ENCODE data around the gene MYT1. TPM values are rescaled to one million over a fixed set of nuclear protein-coding genes. Genes with fewer than 3 reads are reported as not detected.
A peak's percentile ranks its signal among the peaks of the same experiment; 100 is the strongest.

MYT1 gene
- total and polyA plus RNA-seq, 2 of the 13 experiments (the other 11 are each of a cell fraction or from before 2014, with no cell fraction given): 0.58 to 2.5 TPM

DNA sequence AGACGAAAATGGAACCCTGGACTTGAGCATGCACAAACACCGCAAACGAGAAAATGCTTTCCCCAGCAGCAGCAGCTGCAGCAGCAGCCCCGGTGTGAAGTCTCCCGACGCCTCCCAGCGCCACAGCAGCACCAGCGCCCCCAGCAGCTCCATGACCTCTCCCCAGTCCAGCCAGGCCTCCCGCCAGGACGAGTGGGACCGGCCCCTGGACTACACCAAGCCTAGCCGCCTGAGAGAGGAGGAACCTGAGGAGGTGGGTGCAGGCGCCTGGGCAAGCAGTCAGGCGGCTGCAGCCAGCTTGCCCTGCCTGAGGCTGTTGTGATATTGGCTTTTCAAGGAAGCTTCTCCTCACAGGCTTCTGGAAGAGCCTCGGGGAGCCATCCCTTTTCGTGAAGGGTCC is 55.5 kb downstream of the MYT1 start:
- 25% methylated on average over 16 of the region's 16 CpGs for WGBS (ENCODE audit: low lambda C conversion rate)
- FAIRE-seq (no peak), ATAC-seq (peak; percentile 32), DNase-seq (ENCODE audit: low spot score) (no peak)
- ChIA-PET CTCF (ENCODE audit: low intra/inter-chr PET ratio, low total read pairs) (interaction anchor here (1.1 kb wide), 1 partner anchor 66 kb away, joined by 4 read pairs; no protein-coding TSS in a partner anchor), POLR2A (interaction anchor here (1.4 to 2.4 kb wide), 2 partner anchors 9 to 30 kb away, joined by 5 to 9 read pairs; no protein-coding TSS in a partner anchor)
- H2AFZ ChIP-seq (ENCODE audit: low read length): no peak overlapping the region
- peaks cover 14 to 71% of the 10 kb centered on the region in 2 experiments for H3K27me3 ChIP-seq (ENCODE audit: control insufficient read depth in 1 of 2, insufficient read depth in 2 of 2, low read length in 2 of 2)
- no peak overlapping the region for H3K4me3 ChIP-seq (replicated peaks in 1 of 3; ENCODE audit: insufficient read depth in 1 of 3, low read depth in 2 of 3, low read length in 3 of 3)
- intact Hi-C loops (cut with micrococcal nuclease; ENCODE audit: unreplicated experiment): no loop called here
- H3K4me2 ChIP-seq (ENCODE audit: low read depth, low read length): no peak overlapping the region; the same call in 1 of the 2 replicates
- no peaks in the 10 kb centered on the region for H4K20me1 ChIP-seq (ENCODE audit: insufficient read depth, low read length)
- H3K4me1 ChIP-seq (ENCODE audit: insufficient read depth, low read length): peaks cover 72% of the 10 kb centered on the region
- H3K79me2 ChIP-seq (ENCODE audit: insufficient read depth, low read length): no peaks in the 10 kb centered on the region
- in situ Hi-C loops (cut with HindIII; ENCODE audit: extremely low pct_ligation_motif_present, low pct_unique_long_range_greater_than_20kb): no loop called here
- H3K27ac ChIP-seq (ENCODE audit: extremely low read length, insufficient read depth, low read length): no peak overlapping the region
- no peaks in the 10 kb centered on the region for H3K9me3 ChIP-seq (ENCODE audit: low read length)
- H3K9ac ChIP-seq (ENCODE audit: insufficient read depth, low read depth, low read length): no peak overlapping the region
- BruUV-seq (replicated peaks): no TSS peak
- H3K36me3 ChIP-seq (replicated peaks in 1 of 2; ENCODE audit: control insufficient read depth in 1 of 2, insufficient read depth in 2 of 2, low read length in 2 of 2): no peaks in the 10 kb centered on the region
- no peak for TF ChIP-seq YEATS4 (CRISPR knock-in tag; IDR thresholded peaks at IDR 0.05; ENCODE audit: borderline replicate concordance)
- peak; percentile 57; the same call in 1 of the 2 replicates for TF ChIP-seq ZBTB38 (CRISPR knock-in tag; IDR thresholded peaks at IDR 0.05)
- TF ChIP-seq, protein P1, sequence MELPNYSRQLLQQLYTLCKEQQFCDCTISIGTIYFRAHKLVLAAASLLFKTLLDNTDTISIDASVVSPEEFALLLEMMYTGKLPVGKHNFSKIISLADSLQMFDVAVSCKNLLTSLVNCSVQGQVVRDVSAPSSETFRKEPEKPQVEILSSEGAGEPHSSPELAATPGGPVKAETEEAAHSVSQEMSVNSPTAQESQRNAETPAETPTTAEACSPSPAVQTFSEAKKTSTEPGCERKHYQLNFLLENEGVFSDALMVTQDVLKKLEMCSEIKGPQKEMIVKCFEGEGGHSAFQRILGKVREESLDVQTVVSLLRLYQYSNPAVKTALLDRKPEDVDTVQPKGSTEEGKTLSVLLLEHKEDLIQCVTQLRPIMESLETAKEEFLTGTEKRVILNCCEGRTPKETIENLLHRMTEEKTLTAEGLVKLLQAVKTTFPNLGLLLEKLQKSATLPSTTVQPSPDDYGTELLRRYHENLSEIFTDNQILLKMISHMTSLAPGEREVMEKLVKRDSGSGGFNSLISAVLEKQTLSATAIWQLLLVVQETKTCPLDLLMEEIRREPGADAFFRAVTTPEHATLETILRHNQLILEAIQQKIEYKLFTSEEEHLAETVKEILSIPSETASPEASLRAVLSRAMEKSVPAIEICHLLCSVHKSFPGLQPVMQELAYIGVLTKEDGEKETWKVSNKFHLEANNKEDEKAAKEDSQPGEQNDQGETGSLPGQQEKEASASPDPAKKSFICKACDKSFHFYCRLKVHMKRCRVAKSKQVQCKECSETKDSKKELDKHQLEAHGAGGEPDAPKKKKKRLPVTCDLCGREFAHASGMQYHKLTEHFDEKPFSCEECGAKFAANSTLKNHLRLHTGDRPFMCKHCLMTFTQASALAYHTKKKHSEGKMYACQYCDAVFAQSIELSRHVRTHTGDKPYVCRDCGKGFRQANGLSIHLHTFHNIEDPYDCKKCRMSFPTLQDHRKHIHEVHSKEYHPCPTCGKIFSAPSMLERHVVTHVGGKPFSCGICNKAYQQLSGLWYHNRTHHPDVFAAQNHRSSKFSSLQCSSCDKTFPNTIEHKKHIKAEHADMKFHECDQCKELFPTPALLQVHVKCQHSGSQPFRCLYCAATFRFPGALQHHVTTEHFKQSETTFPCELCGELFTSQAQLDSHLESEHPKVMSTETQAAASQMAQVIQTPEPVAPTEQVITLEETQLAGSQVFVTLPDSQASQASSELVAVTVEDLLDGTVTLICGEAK (IDR thresholded peaks at IDR 0.05): no peak
- TF ChIP-seq, protein P1 (CRISPR knock-in tag; IDR thresholded peaks at IDR 0.05): peak; percentile 31; the same call in 1 of the 2 replicates
- no peak for TF ChIP-seq ZNF207 (IDR thresholded peaks at IDR 0.05; ENCODE audit: borderline replicate concordance)
- peak; percentile 24; the same call in 1 of the 2 replicates for TF ChIP-seq MTF2 (CRISPR knock-in tag; IDR thresholded peaks at IDR 0.05; ENCODE audit: borderline replicate concordance)
- 0 out of 2 replicates have a peak, but pooled peaks have one; percentile 6 for TF ChIP-seq HES4 (CRISPR knock-in tag; IDR thresholded peaks at IDR 0.05; ENCODE audit: borderline replicate concordance)
- TF ChIP-seq, protein P2, sequence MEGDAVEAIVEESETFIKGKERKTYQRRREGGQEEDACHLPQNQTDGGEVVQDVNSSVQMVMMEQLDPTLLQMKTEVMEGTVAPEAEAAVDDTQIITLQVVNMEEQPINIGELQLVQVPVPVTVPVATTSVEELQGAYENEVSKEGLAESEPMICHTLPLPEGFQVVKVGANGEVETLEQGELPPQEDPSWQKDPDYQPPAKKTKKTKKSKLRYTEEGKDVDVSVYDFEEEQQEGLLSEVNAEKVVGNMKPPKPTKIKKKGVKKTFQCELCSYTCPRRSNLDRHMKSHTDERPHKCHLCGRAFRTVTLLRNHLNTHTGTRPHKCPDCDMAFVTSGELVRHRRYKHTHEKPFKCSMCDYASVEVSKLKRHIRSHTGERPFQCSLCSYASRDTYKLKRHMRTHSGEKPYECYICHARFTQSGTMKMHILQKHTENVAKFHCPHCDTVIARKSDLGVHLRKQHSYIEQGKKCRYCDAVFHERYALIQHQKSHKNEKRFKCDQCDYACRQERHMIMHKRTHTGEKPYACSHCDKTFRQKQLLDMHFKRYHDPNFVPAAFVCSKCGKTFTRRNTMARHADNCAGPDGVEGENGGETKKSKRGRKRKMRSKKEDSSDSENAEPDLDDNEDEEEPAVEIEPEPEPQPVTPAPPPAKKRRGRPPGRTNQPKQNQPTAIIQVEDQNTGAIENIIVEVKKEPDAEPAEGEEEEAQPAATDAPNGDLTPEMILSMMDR (CRISPR knock-in tag; IDR thresholded peaks at IDR 0.05): peak; percentile 63
- TF ChIP-seq, protein P3, sequence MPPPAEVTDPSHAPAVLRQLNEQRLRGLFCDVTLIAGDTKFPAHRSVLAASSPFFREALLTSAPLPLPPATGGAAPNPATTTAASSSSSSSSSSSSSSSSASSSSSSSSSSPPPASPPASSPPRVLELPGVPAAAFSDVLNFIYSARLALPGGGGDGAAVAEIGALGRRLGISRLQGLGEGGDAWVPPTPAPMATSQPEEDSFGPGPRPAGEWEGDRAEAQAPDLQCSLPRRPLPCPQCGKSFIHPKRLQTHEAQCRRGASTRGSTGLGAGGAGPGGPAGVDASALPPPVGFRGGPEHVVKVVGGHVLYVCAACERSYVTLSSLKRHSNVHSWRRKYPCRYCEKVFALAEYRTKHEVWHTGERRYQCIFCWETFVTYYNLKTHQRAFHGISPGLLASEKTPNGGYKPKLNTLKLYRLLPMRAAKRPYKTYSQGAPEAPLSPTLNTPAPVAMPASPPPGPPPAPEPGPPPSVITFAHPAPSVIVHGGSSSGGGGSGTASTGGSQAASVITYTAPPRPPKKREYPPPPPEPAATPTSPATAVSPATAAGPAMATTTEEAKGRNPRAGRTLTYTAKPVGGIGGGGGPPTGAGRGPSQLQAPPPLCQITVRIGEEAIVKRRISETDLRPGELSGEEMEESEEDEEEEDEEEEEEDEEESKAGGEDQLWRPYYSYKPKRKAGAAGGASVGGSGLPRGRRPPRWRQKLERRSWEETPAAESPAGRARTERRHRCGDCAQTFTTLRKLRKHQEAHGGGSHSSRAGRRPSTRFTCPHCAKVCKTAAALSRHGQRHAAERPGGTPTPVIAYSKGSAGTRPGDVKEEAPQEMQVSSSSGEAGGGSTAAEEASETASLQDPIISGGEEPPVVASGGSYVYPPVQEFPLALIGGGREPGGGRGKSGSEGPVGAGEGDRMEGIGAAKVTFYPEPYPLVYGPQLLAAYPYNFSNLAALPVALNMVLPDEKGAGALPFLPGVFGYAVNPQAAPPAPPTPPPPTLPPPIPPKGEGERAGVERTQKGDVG (CRISPR knock-in tag; IDR thresholded peaks at IDR 0.05; ENCODE audit: borderline replicate concordance): 0 out of 2 replicates have a peak, but pooled peaks have one; percentile 46

All from HepG2 (cell line).